SK-N-SH (cell line): Measurements from ENCODE around the gene KDSR.

Source experiments
- FOXM1 ChIP-seq: IDR thresholded peaks from 2 replicates; pipeline ENCODE4 v1.4.0; 2012; ENCODE audit warnings: low read depth, mild to moderate bottlenecking
- GABPA ChIP-seq: IDR thresholded peaks from 2 replicates; pipeline ENCODE4 v1.4.0; 2012; ENCODE audit warnings: low read depth, mild to moderate bottlenecking
- IRF3 ChIP-seq: fragments of 150-350 bp; IDR thresholded peaks from 2 replicates; pipeline ENCODE4 v1.6.1; 2016; ENCODE audit warnings: mild to moderate bottlenecking, low read depth, low read length
- MXI1 ChIP-seq: IDR thresholded peaks from 2 replicates; pipeline ENCODE4 v1.6.1; 2012; ENCODE audit warnings: mild to moderate bottlenecking, low read depth, low read length, improper control_type of control experiment
- POLR2AphosphoS5 ChIP-seq: IDR thresholded peaks from 2 replicates; pipeline ENCODE4 v1.6.1; 2012; ENCODE audit warnings: low read depth, low read length
- RFX5 ChIP-seq: IDR thresholded peaks from 2 replicates; pipeline ENCODE4 v1.6.1; 2012; ENCODE audit warnings: mild to moderate bottlenecking, improper control_type of control experiment, low read length
- SIN3A ChIP-seq: IDR thresholded peaks from 2 replicates; pipeline ENCODE4 v1.6.1; 2012; ENCODE audit warnings: low read depth, mild to moderate bottlenecking, low read length, moderate library complexity, borderline replicate concordance
- TF ChIP-seq, protein P1 (sequence below): fragments of 200-600 bp; sonication (generic); IDR thresholded peaks from 2 replicates; pipeline ENCODE4 v1.6.1; 2017; ENCODE audit warnings: antibody characterized with exemption, mild to moderate bottlenecking, moderate library complexity
- TF ChIP-seq, protein P2 (sequence below): IDR thresholded peaks from 2 replicates; pipeline ENCODE4 v1.4.0; 2012; ENCODE audit warnings: low read depth
- TF ChIP-seq, protein P3 (sequence below): IDR thresholded peaks from 2 replicates; pipeline ENCODE4; 2012

DNA sequence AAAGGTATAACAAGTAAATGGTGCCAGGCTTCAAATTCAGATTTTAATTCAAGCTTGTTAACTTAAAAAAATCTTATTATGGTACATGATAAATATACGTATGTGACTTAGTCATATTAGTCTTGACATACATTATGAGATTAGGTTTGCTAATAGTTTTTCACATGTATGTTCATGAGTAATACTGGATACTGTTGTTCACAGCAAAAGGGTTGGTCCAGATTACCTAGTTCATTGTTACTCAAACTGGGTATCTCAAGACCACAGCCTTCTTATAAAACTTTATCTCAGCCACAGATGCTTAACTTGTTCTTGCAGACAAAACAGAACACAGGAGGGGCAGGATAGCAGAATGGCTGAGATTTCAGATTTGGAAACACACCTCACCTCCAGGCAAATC lies 28.5 kb upstream of the KDSR start:
- TF ChIP-seq IRF3 (no peak), GABPA (no peak), FOXM1 (no peak), POLR2AphosphoS5 (no peak), SIN3A (no peak), RFX5 (no peak), MXI1 (no peak)
- TF ChIP-seq, protein P1, sequence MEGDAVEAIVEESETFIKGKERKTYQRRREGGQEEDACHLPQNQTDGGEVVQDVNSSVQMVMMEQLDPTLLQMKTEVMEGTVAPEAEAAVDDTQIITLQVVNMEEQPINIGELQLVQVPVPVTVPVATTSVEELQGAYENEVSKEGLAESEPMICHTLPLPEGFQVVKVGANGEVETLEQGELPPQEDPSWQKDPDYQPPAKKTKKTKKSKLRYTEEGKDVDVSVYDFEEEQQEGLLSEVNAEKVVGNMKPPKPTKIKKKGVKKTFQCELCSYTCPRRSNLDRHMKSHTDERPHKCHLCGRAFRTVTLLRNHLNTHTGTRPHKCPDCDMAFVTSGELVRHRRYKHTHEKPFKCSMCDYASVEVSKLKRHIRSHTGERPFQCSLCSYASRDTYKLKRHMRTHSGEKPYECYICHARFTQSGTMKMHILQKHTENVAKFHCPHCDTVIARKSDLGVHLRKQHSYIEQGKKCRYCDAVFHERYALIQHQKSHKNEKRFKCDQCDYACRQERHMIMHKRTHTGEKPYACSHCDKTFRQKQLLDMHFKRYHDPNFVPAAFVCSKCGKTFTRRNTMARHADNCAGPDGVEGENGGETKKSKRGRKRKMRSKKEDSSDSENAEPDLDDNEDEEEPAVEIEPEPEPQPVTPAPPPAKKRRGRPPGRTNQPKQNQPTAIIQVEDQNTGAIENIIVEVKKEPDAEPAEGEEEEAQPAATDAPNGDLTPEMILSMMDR, result no peak
- TF ChIP-seq, protein P2, sequence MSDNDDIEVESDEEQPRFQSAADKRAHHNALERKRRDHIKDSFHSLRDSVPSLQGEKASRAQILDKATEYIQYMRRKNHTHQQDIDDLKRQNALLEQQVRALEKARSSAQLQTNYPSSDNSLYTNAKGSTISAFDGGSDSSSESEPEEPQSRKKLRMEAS, result no peak
- TF ChIP-seq, protein P3, sequence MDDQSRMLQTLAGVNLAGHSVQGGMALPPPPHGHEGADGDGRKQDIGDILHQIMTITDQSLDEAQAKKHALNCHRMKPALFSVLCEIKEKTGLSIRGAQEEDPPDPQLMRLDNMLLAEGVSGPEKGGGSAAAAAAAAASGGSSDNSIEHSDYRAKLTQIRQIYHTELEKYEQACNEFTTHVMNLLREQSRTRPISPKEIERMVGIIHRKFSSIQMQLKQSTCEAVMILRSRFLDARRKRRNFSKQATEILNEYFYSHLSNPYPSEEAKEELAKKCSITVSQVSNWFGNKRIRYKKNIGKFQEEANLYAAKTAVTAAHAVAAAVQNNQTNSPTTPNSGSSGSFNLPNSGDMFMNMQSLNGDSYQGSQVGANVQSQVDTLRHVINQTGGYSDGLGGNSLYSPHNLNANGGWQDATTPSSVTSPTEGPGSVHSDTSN, result no peak
